Measurements from ENCODE around the gene ENPP6.
A peak's percentile ranks its signal among the peaks of the same experiment; 100 is the strongest.
"Not testable (repeated sequence)": the region's sequence is repeated elsewhere in the genome, so short reads cannot be mapped to it uniquely, and the experiment has no call there.

ENPP6 gene

GRCh38 chr4:184101711-184102110 lies 116.0 kb downstream of the ENPP6 start:
- no peak for DNase-seq

- no peak for DNase-seq
Measured at GRCh38 chr4:184100297-184100885, 117.3 kb downstream of the ENPP6 start.

GRCh38 chr4:184099535-184099966 lies 118.1 kb downstream of the ENPP6 start:
- DNase-seq: no peak

- no peak for DNase-seq
Measured at GRCh38 chr4:184099000-184099399, 118.7 kb downstream of the ENPP6 start.

GRCh38 chr4:184097815-184098214 lies 119.9 kb downstream of the ENPP6 start:
- DNase-seq: no peak

GRCh38 chr4:184097241-184097605 lies 120.5 kb downstream of the ENPP6 start:
- DNase-seq: peak in 1 of 2 donors; percentile 20

- no peak for DNase-seq
Measured at GRCh38 chr4:184096561-184097240, 121.0 kb downstream of the ENPP6 start.

GRCh38 chr4:184094532-184095159 lies 123.0 kb downstream of the ENPP6 start:
- no peak for DNase-seq

GRCh38 chr4:184091986-184092385 lies 125.7 kb downstream of the ENPP6 start:
- DNase-seq: no peak

GRCh38 chr4:184090571-184090970 lies 127.1 kb downstream of the ENPP6 start:
- DNase-seq: no peak

- DNase-seq: no peak
Measured at GRCh38 chr4:184080674-184081073, 137.0 kb downstream of the ENPP6 start.

GRCh38 chr4:184074677-184075388 lies 142.8 kb downstream of the ENPP6 start:
- no peak for DNase-seq

- DNase-seq: no peak
Measured at GRCh38 chr4:184067931-184068554, 149.6 kb downstream of the ENPP6 start.

GRCh38 chr4:184066584-184067300 lies 150.9 kb downstream of the ENPP6 start:
- DNase-seq: no peak

- no peak for DNase-seq
Measured at GRCh38 chr4:184064877-184065276, 152.8 kb downstream of the ENPP6 start.

GRCh38 chr4:184062769-184063168 lies 154.9 kb downstream of the ENPP6 start:
- DNase-seq: no peak

- DNase-seq: no peak
Measured at GRCh38 chr4:184061582-184061981, 156.1 kb downstream of the ENPP6 start.

- no peak for DNase-seq
Measured at GRCh38 chr4:184059099-184059498, 158.6 kb downstream of the ENPP6 start.

GRCh38 chr4:184058026-184058425 lies 159.6 kb downstream of the ENPP6 start:
- DNase-seq: no peak

GRCh38 chr4:184056877-184057276 lies 160.8 kb downstream of the ENPP6 start:
- DNase-seq: no peak

- no peak for DNase-seq
Measured at GRCh38 chr4:184053434-184053833, 164.2 kb downstream of the ENPP6 start.

- DNase-seq: no peak
Measured at GRCh38 chr4:184052616-184053015, 165.1 kb downstream of the ENPP6 start.

- not testable (repeated sequence) for DNase-seq
Measured at GRCh38 chr4:184051262-184051661, 166.4 kb downstream of the ENPP6 start.
